Keratinocyte (primary cell): Measurements from ENCODE around the gene DDB1. TPM values are rescaled to one million over a fixed set of nuclear protein-coding genes. Genes with fewer than 3 reads are reported as not detected.

Experiments
- DNase-seq: peaks from one replicate; pipeline ENCODE4 v3.0.0-alpha.2; 2011; ENCODE audit warnings: low read depth, missing footprints, low spot score
- FAIRE-seq: peaks from 2 replicates; lab custom pipeline; 2011; peaks lifted over from hg19 to GRCh38; lab: Jason Lieb, UNC
- H2AFZ ChIP-seq: 2 replicates; pipeline ENCODE4 v1.6.0; 2012; ENCODE audit warnings: low read length, control low read depth, inconsistent platforms; ENCODE audit not compliant: control insufficient read depth
- H3K27ac ChIP-seq: 2 replicates; pipeline ENCODE4 v1.5.1; 2011; ENCODE audit warnings: low read length; ENCODE audit not compliant: control insufficient read depth, insufficient read depth
- H3K27me3 ChIP-seq: 3 replicates; pipeline ENCODE4 v1.6.0; 2011; ENCODE audit warnings: low read length; ENCODE audit not compliant: control insufficient read depth, insufficient read depth; ENCODE audit errors: extremely low read depth
- H3K36me3 ChIP-seq, 2 experiments: 2 replicates in 1 of 2; 3 replicates in 1 of 2; pipeline ENCODE4 v1.5.1; 2011; ENCODE audit warnings: low read length in 2 of 2, mild to moderate bottlenecking in 1 of 2; ENCODE audit not compliant: control insufficient read depth in 2 of 2, insufficient read depth in 2 of 2; ENCODE audit errors: extremely low read depth in 1 of 2
- H3K4me1 ChIP-seq: 3 replicates; pipeline ENCODE4 v1.5.1; 2011; ENCODE audit warnings: low read length; ENCODE audit not compliant: control insufficient read depth, insufficient read depth; ENCODE audit errors: extremely low read depth
- H3K4me2 ChIP-seq: 3 replicates; pipeline ENCODE4 v1.6.0; 2011; ENCODE audit warnings: low read depth, low read length; ENCODE audit not compliant: control insufficient read depth, insufficient read depth; ENCODE audit errors: extremely low read depth
- H3K4me3 ChIP-seq, 3 experiments: fragments of 200-600 bp in 1 of 3; sonication (generic) in 1 of 3; 2 replicates in 2 of 3; 3 replicates in 1 of 3; pipeline ENCODE4 v1.5.1; 2011 to 2016; ENCODE audit warnings: low read length in 3 of 3, mild to moderate bottlenecking in 3 of 3, control low read depth in 2 of 3, inconsistent platforms in 1 of 3, low read depth in 1 of 3, mixed read lengths in 1 of 3, mixed run types in 1 of 3, moderate library complexity in 1 of 3; ENCODE audit not compliant: control insufficient read depth in 2 of 3, insufficient read depth in 2 of 3; ENCODE audit errors: extremely low read depth in 1 of 3
- H3K79me2 ChIP-seq: 2 replicates; pipeline ENCODE4 v1.6.0; 2012; ENCODE audit warnings: low read length; ENCODE audit not compliant: control insufficient read depth, insufficient read depth
- H3K9ac ChIP-seq: 3 replicates; pipeline ENCODE4 v1.6.0; 2011; ENCODE audit warnings: low read length; ENCODE audit not compliant: control insufficient read depth, insufficient read depth; ENCODE audit errors: extremely low read depth
- H3K9me1 ChIP-seq: 3 replicates; pipeline ENCODE4 v1.6.0; 2011; ENCODE audit warnings: low read length; ENCODE audit not compliant: control insufficient read depth, insufficient read depth; ENCODE audit errors: extremely low read depth
- H3K9me3 ChIP-seq: 2 replicates; pipeline ENCODE4 v1.5.1; 2012; ENCODE audit warnings: low read depth, low read length; ENCODE audit not compliant: control insufficient read depth
- H4K20me1 ChIP-seq: 3 replicates; pipeline ENCODE4 v1.6.0; 2011; ENCODE audit warnings: low read length; ENCODE audit not compliant: control insufficient read depth, insufficient read depth; ENCODE audit errors: extremely low read depth
- EZH2 ChIP-seq: IDR thresholded peaks from one replicate; pipeline ENCODE4 v1.6.1; 2012; ENCODE audit warnings: inconsistent platforms, mild to moderate bottlenecking, low read length, moderate library complexity
- dilution Hi-C: fragments of 300-500 bp; cut with MboI; formaldehyde crosslinking; loops from one replicate; pipeline ENCODE4 v1.7.0; 2020; ENCODE audit warnings: low sequenced_read_pairs; ENCODE audit not compliant: extremely low pct_ligation_motif_present
- polyA plus RNA-seq, 5 experiments: library from polyadenylated mRNA; depleted of rRNA in 3 of 5; stranded (reverse) in 3 of 5; stranded (forward) in 1 of 5; unstranded in 1 of 5; fragments of >200 nt; gene quantifications; 1 replicate in 1 of 5; 2 replicates in 3 of 5; 3 replicates in 1 of 5; pipeline versions ENCODE4 v1.2.1 to v1.2.3, GENCODE V29; 2011 to 2012; ENCODE audit warnings: missing spikeins in 2 of 5, low read depth in 1 of 5, low replicate concordance in 1 of 5
- TF ChIP-seq, protein P1 (sequence below), 3 experiments: IDR thresholded peaks in 1 of 3; conservative IDR thresholded peaks in 1 of 3; optimal IDR thresholded peaks in 1 of 3; 2 replicates in 2 of 3; 3 replicates in 1 of 3; pipeline versions ENCODE3 to v1.5.1; 2011; ENCODE audit warnings: low read length in 3 of 3, mild to moderate bottlenecking in 3 of 3, moderate library complexity in 2 of 3, control low read depth in 1 of 3, inconsistent platforms in 1 of 3; ENCODE audit not compliant: insufficient read depth in 2 of 3; ENCODE audit errors: extremely low read depth in 1 of 3

DDB1 gene
- polyA plus RNA-seq, 1 donor (not counting 4 experiments of a cell fraction or from before 2014, with no cell fraction given) = 187 TPM

DNA sequence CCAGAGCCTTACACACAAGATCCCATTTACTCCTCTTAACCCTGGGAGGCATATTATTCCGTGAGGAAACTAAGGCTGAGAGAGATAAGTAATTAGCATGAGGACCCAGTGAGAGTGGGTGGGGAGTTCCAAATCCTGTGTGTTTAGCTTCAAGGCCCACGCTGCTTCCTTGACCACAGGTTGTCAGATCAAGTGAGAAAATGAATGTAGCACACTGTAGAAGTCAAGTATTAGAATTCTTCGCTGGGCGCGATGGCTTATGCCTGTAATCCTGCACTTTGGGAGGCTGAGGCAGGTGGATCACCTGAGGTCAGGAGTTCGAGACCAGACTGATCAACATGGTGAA, 25.0 kb upstream of the DDB1 start:
- H3K79me2 ChIP-seq = peaks cover 19% of the 10 kb centered on the region
- no peaks in the 10 kb centered on the region for H3K27me3 ChIP-seq
- dilution Hi-C loops = no loop called here
- TF ChIP-seq, protein P1, sequence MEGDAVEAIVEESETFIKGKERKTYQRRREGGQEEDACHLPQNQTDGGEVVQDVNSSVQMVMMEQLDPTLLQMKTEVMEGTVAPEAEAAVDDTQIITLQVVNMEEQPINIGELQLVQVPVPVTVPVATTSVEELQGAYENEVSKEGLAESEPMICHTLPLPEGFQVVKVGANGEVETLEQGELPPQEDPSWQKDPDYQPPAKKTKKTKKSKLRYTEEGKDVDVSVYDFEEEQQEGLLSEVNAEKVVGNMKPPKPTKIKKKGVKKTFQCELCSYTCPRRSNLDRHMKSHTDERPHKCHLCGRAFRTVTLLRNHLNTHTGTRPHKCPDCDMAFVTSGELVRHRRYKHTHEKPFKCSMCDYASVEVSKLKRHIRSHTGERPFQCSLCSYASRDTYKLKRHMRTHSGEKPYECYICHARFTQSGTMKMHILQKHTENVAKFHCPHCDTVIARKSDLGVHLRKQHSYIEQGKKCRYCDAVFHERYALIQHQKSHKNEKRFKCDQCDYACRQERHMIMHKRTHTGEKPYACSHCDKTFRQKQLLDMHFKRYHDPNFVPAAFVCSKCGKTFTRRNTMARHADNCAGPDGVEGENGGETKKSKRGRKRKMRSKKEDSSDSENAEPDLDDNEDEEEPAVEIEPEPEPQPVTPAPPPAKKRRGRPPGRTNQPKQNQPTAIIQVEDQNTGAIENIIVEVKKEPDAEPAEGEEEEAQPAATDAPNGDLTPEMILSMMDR (optimal IDR thresholded peaks at IDR 0.05 in 1 of 3, IDR thresholded peaks at IDR 0.05 in 1 of 3, conservative IDR thresholded peaks at IDR 0.05 in 1 of 3; ENCODE audit: extremely low read depth in 1 of 3, insufficient read depth in 2 of 3, low read length in 3 of 3) = no peak
- H3K4me2 ChIP-seq = no peak overlapping the region
- H3K36me3 ChIP-seq = peaks cover 5 to 12% of the 10 kb centered on the region in 2 experiments
- H3K4me1 ChIP-seq = peaks cover 5% of the 10 kb centered on the region
- FAIRE-seq = no peak
- H2AFZ ChIP-seq = no peak overlapping the region
- no peak overlapping the region for H3K9ac ChIP-seq
- no peak for DNase-seq
- H4K20me1 ChIP-seq = no peaks in the 10 kb centered on the region
- H3K9me1 ChIP-seq = no peaks in the 10 kb centered on the region
- H3K27ac ChIP-seq = no peak overlapping the region
- H3K9me3 ChIP-seq = no peaks in the 10 kb centered on the region
- no peak overlapping the region for H3K4me3 ChIP-seq

DNA sequence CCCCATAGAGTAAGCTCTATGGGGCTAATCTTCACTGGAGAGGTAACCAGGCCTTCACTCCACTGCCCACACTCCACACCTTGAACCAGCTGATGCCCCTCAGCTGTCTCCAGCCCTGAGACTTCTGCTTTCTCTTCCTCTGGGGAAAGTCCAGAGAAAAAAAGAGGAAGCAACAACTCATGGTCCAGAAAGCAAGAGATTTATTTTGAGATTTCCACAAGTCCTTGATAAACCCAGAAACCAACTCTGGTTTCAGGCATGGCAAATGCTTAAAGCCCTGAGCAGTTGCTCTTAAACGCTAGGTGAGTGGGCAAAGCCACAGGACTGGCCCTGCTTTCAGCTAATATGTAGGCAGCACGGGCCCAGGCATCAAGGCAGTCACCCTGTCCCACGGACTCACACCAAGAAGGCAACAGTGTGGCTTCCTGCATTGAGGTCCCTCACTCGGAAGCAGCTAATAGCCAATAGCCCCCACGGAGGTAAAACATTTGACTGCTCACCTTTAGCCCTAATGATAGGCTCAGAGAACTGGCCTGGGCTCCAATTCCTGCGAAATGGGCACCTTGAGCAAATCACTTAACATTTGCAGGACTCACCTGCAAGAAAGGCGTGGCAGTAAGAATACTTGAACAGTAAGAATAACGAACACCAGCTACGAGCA, 24.5 kb upstream of the DDB1 start:
- Histone ChIP-seq H3K27ac (no peak overlapping the region), H3K4me1 (peaks cover 4% of the 10 kb centered on the region), H4K20me1 (no peaks in the 10 kb centered on the region), H3K4me3 (no peak overlapping the region), H3K9me1 (no peaks in the 10 kb centered on the region), H3K27me3 (no peaks in the 10 kb centered on the region), H2AFZ (no peak overlapping the region), H3K9ac (no peak overlapping the region), H3K4me2 (no peak overlapping the region), H3K36me3 (peaks cover 5 to 17% of the 10 kb centered on the region in 2 experiments), H3K9me3 (no peaks in the 10 kb centered on the region), H3K79me2 (peaks cover 15% of the 10 kb centered on the region)
- FAIRE-seq = no peak
- dilution Hi-C loops = no loop called here
- no peak for DNase-seq
- TF ChIP-seq, protein P1 (optimal IDR thresholded peaks at IDR 0.05 in 1 of 3, IDR thresholded peaks at IDR 0.05 in 1 of 3, conservative IDR thresholded peaks at IDR 0.05 in 1 of 3; ENCODE audit: extremely low read depth in 1 of 3, insufficient read depth in 2 of 3, low read length in 3 of 3) = no peak
- no peak for TF ChIP-seq EZH2
